ENCODE results near the gene SIRT3. TPM values are rescaled to one million over a fixed set of nuclear protein-coding genes. Genes with fewer than 3 reads are reported as not detected.
"Not testable (repeated sequence)": the region's sequence is repeated elsewhere in the genome, so short reads cannot be mapped to it uniquely, and the experiment has no call there.

The SIRT3 gene
- total RNA-seq, 1 experiment from 2014 or later, result 19.2 TPM

- Mint-ChIP-seq H3K36me3 (ENCODE audit: insufficient read depth, unreplicated experiment) (no peaks in the 10 kb centered on the region), H3K9me3 (ENCODE audit: low read depth, unreplicated experiment) (peaks cover 5% of the 10 kb centered on the region), H3K4me1 (ENCODE audit: low read depth, unreplicated experiment) (peaks cover 18% of the 10 kb centered on the region), H3K4me3 (ENCODE audit: low read depth, unreplicated experiment) (no peak overlapping the region), H3K27ac (ENCODE audit: unreplicated experiment) (no peak overlapping the region), H3K27me3 (ENCODE audit: unreplicated experiment) (peaks cover 74% of the 10 kb centered on the region)
- intact Hi-C loops (cut with micrococcal nuclease; ENCODE audit: unreplicated experiment), result no loop called here
- BruUV-seq (replicated peaks), result no TSS peak
- no peak for TF ChIP-seq CTCF (IDR thresholded peaks at IDR 0.05; ENCODE audit: unreplicated experiment)
- CTCF ChIA-PET, result no interaction called here
- no peak for DNase-seq
Measured at GRCh38 chr11:272195-272930, 36.2 kb upstream of the SIRT3 start.

DNA sequence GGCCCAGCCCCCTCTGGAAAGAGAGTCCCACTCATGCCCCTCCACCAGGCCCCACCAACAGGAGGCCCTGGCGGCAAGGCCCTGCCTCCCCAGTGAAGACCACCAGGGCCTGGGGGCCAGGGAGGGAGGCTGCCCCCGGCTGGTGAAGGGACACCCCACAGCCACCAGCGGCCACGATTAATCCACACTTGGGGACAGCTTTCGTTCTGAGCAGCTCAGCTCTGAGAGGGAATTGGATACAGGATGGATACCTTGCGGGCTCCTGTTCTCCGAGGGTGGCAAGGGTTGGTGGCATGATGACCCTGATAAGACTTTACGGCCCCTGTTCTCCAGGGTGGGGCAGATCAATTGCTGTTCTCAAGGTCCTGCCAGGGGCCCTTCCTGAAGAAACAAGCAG lies 35.2 kb upstream of the SIRT3 start:
- no TSS peak for BruUV-seq (replicated peaks)
- no peaks in the 10 kb centered on the region for H3K9me3 Mint-ChIP-seq (ENCODE audit: low read depth, unreplicated experiment)
- CTCF ChIA-PET, result no interaction called here

GRCh38 chr11:270451-271318 lies 34.5 kb upstream of the SIRT3 start:
- no peak overlapping the region for H3K4me3 Mint-ChIP-seq (ENCODE audit: low read depth, unreplicated experiment)
- CTCF ChIA-PET, result no interaction called here
- intact Hi-C loops (cut with micrococcal nuclease; ENCODE audit: unreplicated experiment), result no loop called here
- peaks cover 57% of the 10 kb centered on the region for H3K27me3 Mint-ChIP-seq (ENCODE audit: unreplicated experiment)
- no peaks in the 10 kb centered on the region for H3K36me3 Mint-ChIP-seq (ENCODE audit: insufficient read depth, unreplicated experiment)
- no peak overlapping the region for H3K27ac Mint-ChIP-seq (ENCODE audit: unreplicated experiment)
- DNase-seq, result no peak
- BruUV-seq (replicated peaks), result no TSS peak
- H3K4me1 Mint-ChIP-seq (ENCODE audit: low read depth, unreplicated experiment), result peaks cover 18% of the 10 kb centered on the region
- no peaks in the 10 kb centered on the region for H3K9me3 Mint-ChIP-seq (ENCODE audit: low read depth, unreplicated experiment)
- TF ChIP-seq CTCF (IDR thresholded peaks at IDR 0.05; ENCODE audit: unreplicated experiment), result no peak

More for the DNA sequence above, 35.2 kb upstream of the SIRT3 start:
- Mint-ChIP-seq H3K4me3 (ENCODE audit: low read depth, unreplicated experiment) (no peak overlapping the region), H3K4me1 (ENCODE audit: low read depth, unreplicated experiment) (peaks cover 18% of the 10 kb centered on the region), H3K27ac (ENCODE audit: unreplicated experiment) (no peak overlapping the region), H3K27me3 (ENCODE audit: unreplicated experiment) (peaks cover 63% of the 10 kb centered on the region), H3K36me3 (ENCODE audit: insufficient read depth, unreplicated experiment) (no peaks in the 10 kb centered on the region)
- TF ChIP-seq CTCF (IDR thresholded peaks at IDR 0.05; ENCODE audit: unreplicated experiment), result no peak
- intact Hi-C loops (cut with micrococcal nuclease; ENCODE audit: unreplicated experiment), result no loop called here
- DNase-seq, result no peak

- peaks cover 45% of the 10 kb centered on the region for H3K27me3 Mint-ChIP-seq (ENCODE audit: unreplicated experiment)
- CTCF ChIA-PET, result interaction anchor here (1.0 kb wide), 2 partner anchors 12 to 125 kb away, joined by 3 read pairs; partner anchors contain the start of gene PKP3
- no peak for DNase-seq
- no TSS peak for BruUV-seq (replicated peaks)
- H3K4me3 Mint-ChIP-seq (ENCODE audit: low read depth, unreplicated experiment), result peak overlapping the region; percentile 39
- H3K4me1 Mint-ChIP-seq (ENCODE audit: low read depth, unreplicated experiment), result peaks cover 18% of the 10 kb centered on the region
- TF ChIP-seq CTCF (IDR thresholded peaks at IDR 0.05; ENCODE audit: unreplicated experiment), result no peak
- peak overlapping the region; percentile 28 for H3K27ac Mint-ChIP-seq (ENCODE audit: unreplicated experiment)
- H3K9me3 Mint-ChIP-seq (ENCODE audit: low read depth, unreplicated experiment), result no peaks in the 10 kb centered on the region
- no peaks in the 10 kb centered on the region for H3K36me3 Mint-ChIP-seq (ENCODE audit: insufficient read depth, unreplicated experiment)
- intact Hi-C loops (cut with micrococcal nuclease; ENCODE audit: unreplicated experiment), result no loop called here
Measured at GRCh38 chr11:269146-269890, 33.2 kb upstream of the SIRT3 start.

DNA sequence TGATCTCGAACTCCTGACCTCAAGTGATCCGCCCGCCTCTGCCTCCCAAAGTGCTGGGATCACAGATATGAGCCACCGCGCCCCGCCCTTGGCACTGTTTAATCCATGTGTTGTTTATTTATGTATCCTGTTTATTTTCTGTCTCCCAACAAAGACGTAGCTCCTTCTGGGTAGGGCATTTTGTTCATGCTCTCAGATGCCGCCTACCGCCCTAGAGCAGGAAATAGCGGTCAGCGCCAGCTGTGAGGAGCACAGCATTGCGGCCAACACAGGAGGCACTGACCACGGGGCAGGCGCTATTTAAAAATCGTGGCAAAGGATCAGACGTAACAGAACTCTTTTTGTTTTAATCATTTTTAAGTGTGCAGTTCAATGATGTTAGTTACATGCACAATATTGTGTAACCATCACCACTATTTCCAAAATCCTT lies 32.6 kb upstream of the SIRT3 start:
- BruUV-seq (replicated peaks); H3K9me3 Mint-ChIP-seq (ENCODE audit: low read depth, unreplicated experiment); H3K36me3 Mint-ChIP-seq (ENCODE audit: insufficient read depth, unreplicated experiment); intact Hi-C loops (cut with micrococcal nuclease; ENCODE audit: unreplicated experiment): not testable (repeated sequence)
- peak; percentile 59 for DNase-seq
- peak overlapping the region; percentile 39 for H3K4me3 Mint-ChIP-seq (ENCODE audit: low read depth, unreplicated experiment)
- peaks cover 18% of the 10 kb centered on the region for H3K4me1 Mint-ChIP-seq (ENCODE audit: low read depth, unreplicated experiment)
- peaks cover 45% of the 10 kb centered on the region for H3K27me3 Mint-ChIP-seq (ENCODE audit: unreplicated experiment)
- CTCF ChIA-PET, result interaction anchor here (1.0 kb wide), 2 partner anchors 11 to 125 kb away, joined by 3 read pairs; partner anchors contain the start of gene PKP3
- H3K27ac Mint-ChIP-seq (ENCODE audit: unreplicated experiment), result peak overlapping the region; percentile 28
